Right ventricle myocardium inferior (tissue), 1 donor: ENCODE results near the gene SETX. TPM values are rescaled to one million over a fixed set of nuclear protein-coding genes. Genes with fewer than 3 reads are reported as not detected.
"Not testable (repeated sequence)": the region's sequence is repeated elsewhere in the genome, so short reads cannot be mapped to it uniquely, and the experiment has no call there.

Source experiments
- ATAC-seq: fragments of 200-7000 bp; cut with Tn5 transposase; one replicate; pipeline ENCODE4 v1.9.1; 2020; ENCODE audit warnings: mild to moderate bottlenecking, moderate library complexity
- DNase-seq: peaks from one replicate; pipeline ENCODE4 v3.0.0; 2021; ENCODE audit errors: missing footprints
- intact Hi-C: fragments of 100-400 bp; cut with DNase I; formaldehyde crosslinking; loops from one replicate; pipeline ENCODE4 v1.11.0; 2022
- long read RNA-seq: library from polyadenylated mRNA; unstranded; transcript quantifications from one replicate; pipeline ENCODE4 v2.0.0, GENCODE V29; 2021
- total RNA-seq: library from RNA; stranded (reverse); fragmentation: NEBNext Ultra II Directional; extraction: Animal tissue kit (Norgen Biotek cat#: 25700); gene quantifications from one replicate; pipeline ENCODE4 v1.2.1, GENCODE V29; 2021
- donor health status: DM: no; HTN: yes; CAD: no; lungs with severe emphysema.

SETX gene
- total RNA-seq, result 20.5 TPM
- long read RNA-seq, partial matches to known transcripts, result 2 of 4 reads
- long read RNA-seq, other reads (novel, unspliced or antisense), result 2 of 4 reads

- DNase-seq (peak; percentile 99), ATAC-seq (peak; percentile 99)
- intact Hi-C loops, result loop anchor here (1.0 kb wide), 1 partner anchor 52 kb away; the partner anchor contains the start of gene TTF1
Observed at GRCh38 chr9:132354637-132355355, at the start of gene SETX. TSS of gene SETX (minus strand) at chr9:132354986. CDS start at chr9:132349428, 5,558 bp downstream.

- no peak for ATAC-seq
- no peak for DNase-seq
- intact Hi-C loops, result no loop called here
Observed at GRCh38 chr9:132404228-132404881, 49.6 kb upstream of the SETX start.

GRCh38 chr9:132401824-132402223 is 47.0 kb upstream of the SETX start:
- no peak for DNase-seq
- intact Hi-C loops, result no loop called here
- no peak for ATAC-seq

- DNase-seq, result no peak
- no peak for ATAC-seq
- intact Hi-C loops, result no loop called here
Observed at GRCh38 chr9:132395560-132395959, 40.8 kb upstream of the SETX start.

GRCh38 chr9:132391449-132391848 is 36.7 kb upstream of the SETX start:
- DNase-seq, result no peak
- intact Hi-C loops, result no loop called here
- no peak for ATAC-seq

GRCh38 chr9:132390966-132391365 is 36.2 kb upstream of the SETX start:
- ATAC-seq, result no peak
- intact Hi-C loops, result no loop called here
- DNase-seq, result no peak

GRCh38 chr9:132387133-132387532 is 32.3 kb upstream of the SETX start:
- intact Hi-C loops, result no loop called here
- DNase-seq, result no peak
- ATAC-seq, result no peak

GRCh38 chr9:132384376-132384775 is 29.6 kb upstream of the SETX start:
- ATAC-seq, result no peak
- intact Hi-C loops, result loop anchor here (5.0 kb wide), 1 partner anchor 52 kb away; no protein-coding TSS in a partner anchor

GRCh38 chr9:132383462-132383883 is 28.7 kb upstream of the SETX start:
- ATAC-seq (no peak), DNase-seq (no peak)
- intact Hi-C loops, result loop anchor here (5.0 kb wide), 1 partner anchor 51 kb away; no protein-coding TSS in a partner anchor

More at GRCh38 chr9:132384376-132384775, 29.6 kb upstream of the SETX start:
- DNase-seq, result no peak

- intact Hi-C loops, result loop anchor here (5.0 kb wide), 1 partner anchor 50 kb away; no protein-coding TSS in a partner anchor
Observed at GRCh38 chr9:132381966-132382541, 27.3 kb upstream of the SETX start.

GRCh38 chr9:132378416-132378815 is 23.6 kb upstream of the SETX start:
- intact Hi-C loops, ATAC-seq, DNase-seq: not testable (repeated sequence)

More at GRCh38 chr9:132381966-132382541, 27.3 kb upstream of the SETX start:
- DNase-seq (no peak), ATAC-seq (no peak)

GRCh38 chr9:132377769-132378168 is 23.0 kb upstream of the SETX start:
- ATAC-seq, intact Hi-C loops, DNase-seq: not testable (repeated sequence)

- ATAC-seq (peak; percentile 88), DNase-seq (no peak)
- intact Hi-C loops, result no loop called here
Observed at GRCh38 chr9:132372177-132373095, 17.6 kb upstream of the SETX start.

GRCh38 chr9:132370592-132370991 is 15.8 kb upstream of the SETX start:
- ATAC-seq (no peak), DNase-seq (no peak)
- intact Hi-C loops, result no loop called here

- DNase-seq (no peak), ATAC-seq (no peak)
- intact Hi-C loops, result no loop called here
Observed at GRCh38 chr9:132369421-132369820, 14.6 kb upstream of the SETX start.

- ATAC-seq (no peak), DNase-seq (no peak)
- intact Hi-C loops, result no loop called here
Observed at GRCh38 chr9:132367613-132368313, 13.0 kb upstream of the SETX start.

GRCh38 chr9:132366481-132366880 is 11.7 kb upstream of the SETX start:
- intact Hi-C loops, result no loop called here
- DNase-seq (no peak), ATAC-seq (no peak)

GRCh38 chr9:132365986-132366385 is 11.2 kb upstream of the SETX start:
- intact Hi-C loops, result no loop called here
- ATAC-seq (no peak), DNase-seq (no peak)
